ENCODE measurements around the gene BOD1L2.

DNA sequence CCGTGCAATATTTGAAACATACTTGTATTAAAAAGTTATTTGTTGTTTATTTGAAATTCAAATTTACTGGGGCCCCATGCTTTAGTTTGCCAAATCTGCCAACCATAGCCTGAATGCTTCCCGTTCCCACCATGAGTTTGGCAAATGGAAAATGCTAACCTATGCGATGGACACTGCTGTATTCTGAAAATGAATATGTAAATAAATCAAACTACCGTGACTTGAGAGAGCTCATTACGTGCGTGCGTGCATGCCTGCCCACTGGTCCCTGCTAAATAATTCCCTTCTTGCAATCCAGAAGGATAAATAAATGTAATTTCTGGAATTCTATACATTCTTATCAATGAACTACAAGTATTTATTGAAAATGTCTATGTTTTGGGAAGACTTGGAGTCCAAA is 3.2 kb downstream of the BOD1L2 start:
- TF ChIP-seq POLR2A (IDR thresholded peaks at IDR 0.05; ENCODE audit: low read depth) (no peak), POLR2AphosphoS5 (IDR thresholded peaks at IDR 0.05) (no peak), EP300 (IDR thresholded peaks at IDR 0.05) (no peak)
- TF ChIP-seq, protein P1, sequence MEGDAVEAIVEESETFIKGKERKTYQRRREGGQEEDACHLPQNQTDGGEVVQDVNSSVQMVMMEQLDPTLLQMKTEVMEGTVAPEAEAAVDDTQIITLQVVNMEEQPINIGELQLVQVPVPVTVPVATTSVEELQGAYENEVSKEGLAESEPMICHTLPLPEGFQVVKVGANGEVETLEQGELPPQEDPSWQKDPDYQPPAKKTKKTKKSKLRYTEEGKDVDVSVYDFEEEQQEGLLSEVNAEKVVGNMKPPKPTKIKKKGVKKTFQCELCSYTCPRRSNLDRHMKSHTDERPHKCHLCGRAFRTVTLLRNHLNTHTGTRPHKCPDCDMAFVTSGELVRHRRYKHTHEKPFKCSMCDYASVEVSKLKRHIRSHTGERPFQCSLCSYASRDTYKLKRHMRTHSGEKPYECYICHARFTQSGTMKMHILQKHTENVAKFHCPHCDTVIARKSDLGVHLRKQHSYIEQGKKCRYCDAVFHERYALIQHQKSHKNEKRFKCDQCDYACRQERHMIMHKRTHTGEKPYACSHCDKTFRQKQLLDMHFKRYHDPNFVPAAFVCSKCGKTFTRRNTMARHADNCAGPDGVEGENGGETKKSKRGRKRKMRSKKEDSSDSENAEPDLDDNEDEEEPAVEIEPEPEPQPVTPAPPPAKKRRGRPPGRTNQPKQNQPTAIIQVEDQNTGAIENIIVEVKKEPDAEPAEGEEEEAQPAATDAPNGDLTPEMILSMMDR (IDR thresholded peaks at IDR 0.05) = no peak

Measured in esophagus muscularis mucosa (tissue), 4 donors.